Measurements from ENCODE around the gene PLB1.

GRCh38 chr2:28604284-28604843 lies 108.5 kb downstream of the PLB1 start:
- TF ChIP-seq ZBTB7A (IDR thresholded peaks at IDR 0.05; ENCODE audit: low read depth) (no peak), EGR1 (IDR thresholded peaks at IDR 0.05) (no peak), FOXM1 (IDR thresholded peaks at IDR 0.05; ENCODE audit: borderline replicate concordance, low read depth) (no peak), TEAD4 (IDR thresholded peaks at IDR 0.05) (no peak), EP300 (IDR thresholded peaks at IDR 0.05; ENCODE audit: borderline replicate concordance) (no peak)
